ENCODE data around the gene ZNF101. TPM values are rescaled to one million over a fixed set of nuclear protein-coding genes. Genes with fewer than 3 reads are reported as not detected.
"Not testable (repeated sequence)": the region's sequence is repeated elsewhere in the genome, so short reads cannot be mapped to it uniquely, and the experiment has no call there.

Gene ZNF101
- total RNA-seq, 4 donors from 2014 or later, result 6.9 to 13.4 (median 11.3) TPM

DNA sequence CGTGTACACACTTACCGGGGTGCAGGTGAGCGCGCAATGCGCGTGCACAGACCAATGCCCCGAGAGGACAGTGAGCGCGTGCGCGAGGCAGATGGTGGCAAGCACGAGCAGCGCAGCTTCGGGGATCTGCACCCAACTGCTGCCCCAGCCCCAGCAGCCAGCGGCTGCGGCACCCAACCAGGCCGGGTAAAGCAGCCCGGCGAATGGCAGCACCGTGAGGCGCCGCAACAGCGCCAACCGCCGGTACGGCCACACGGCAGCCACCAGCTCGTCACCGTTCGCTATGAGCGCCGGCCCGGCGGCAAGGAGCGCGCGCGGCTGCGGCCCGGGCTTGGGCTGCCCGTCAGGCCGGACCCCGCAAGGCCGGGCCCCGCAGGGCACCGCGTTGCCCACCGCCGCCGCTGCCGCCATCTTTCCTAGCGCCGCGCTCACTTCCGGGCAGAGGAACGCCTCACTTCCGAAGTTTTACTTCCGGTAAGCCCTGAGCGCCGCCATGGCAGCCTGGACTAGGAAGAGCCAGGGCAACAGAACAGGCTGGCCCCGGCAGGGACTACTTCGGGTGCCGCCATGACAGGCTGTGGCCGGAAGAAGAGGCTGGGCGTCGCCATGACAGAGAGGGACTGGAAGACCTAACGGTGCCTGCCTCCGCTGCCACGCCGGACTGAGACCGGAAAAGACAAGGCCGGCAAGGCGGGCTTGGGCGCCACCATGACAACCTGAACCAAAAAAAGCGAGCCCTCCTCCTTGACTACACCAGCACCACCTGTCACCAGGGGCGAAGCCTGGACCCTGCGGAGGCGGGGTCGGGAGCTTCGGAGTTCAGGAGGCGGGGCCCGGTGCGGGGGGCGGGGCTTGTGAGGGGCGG is 5.2 kb upstream of the ZNF101 start, which contains the start of gene ATP13A1:
TSS of gene ATP13A1 (minus strand) at position 421 of the 865 bp plus-strand sequence. CDS start at position 411, 10 bp downstream.
- DNase-seq, result peak; percentile 99
- H3K36me3 ChIP-seq, result peaks cover 10 to 11% of the 10 kb centered on the region in 2 donors
- H3K4me1 ChIP-seq, result peaks cover 22% of the 10 kb centered on the region in 2 donors
- WGBS, 2 donors, result 0% methylated on average over 9 to 33 of the region's 85 CpGs
- H3K4me3 ChIP-seq (replicated peaks in 1 of 3), result peak within 1 kb of the TSS; percentile 61 to 90 (median 89)
- intact Hi-C loops (cut with DNase I), result no loop called here
- no peaks in the 10 kb centered on the region for H3K27me3 ChIP-seq
- H3K9me3 ChIP-seq, result no peaks in the 10 kb centered on the region
- peak within 1 kb of the TSS; percentile 78 to 90 (median 84) for H3K27ac ChIP-seq
- TF ChIP-seq POLR2A (IDR thresholded peaks at IDR 0.05) (peak in 1 of 2 donors; percentile 68), CTCF (IDR thresholded peaks at IDR 0.05) (peak in 3 of 6 experiments; percentile 27 to 33 (median 29))

GRCh38 chr19:19665420-19665948 is 3.2 kb upstream of the ZNF101 start:
- DNase-seq; intact Hi-C loops (cut with DNase I); H3K36me3 ChIP-seq; H3K4me3 ChIP-seq (replicated peaks in 1 of 3); H3K27me3 ChIP-seq; H3K9me3 ChIP-seq; H3K27ac ChIP-seq: not testable (repeated sequence)
- WGBS, 2 donors, result 94 to 98% methylated on average over 22 of the region's 22 CpGs
- peaks cover 32% of the 10 kb centered on the region in 2 donors for H3K4me1 ChIP-seq

DNA sequence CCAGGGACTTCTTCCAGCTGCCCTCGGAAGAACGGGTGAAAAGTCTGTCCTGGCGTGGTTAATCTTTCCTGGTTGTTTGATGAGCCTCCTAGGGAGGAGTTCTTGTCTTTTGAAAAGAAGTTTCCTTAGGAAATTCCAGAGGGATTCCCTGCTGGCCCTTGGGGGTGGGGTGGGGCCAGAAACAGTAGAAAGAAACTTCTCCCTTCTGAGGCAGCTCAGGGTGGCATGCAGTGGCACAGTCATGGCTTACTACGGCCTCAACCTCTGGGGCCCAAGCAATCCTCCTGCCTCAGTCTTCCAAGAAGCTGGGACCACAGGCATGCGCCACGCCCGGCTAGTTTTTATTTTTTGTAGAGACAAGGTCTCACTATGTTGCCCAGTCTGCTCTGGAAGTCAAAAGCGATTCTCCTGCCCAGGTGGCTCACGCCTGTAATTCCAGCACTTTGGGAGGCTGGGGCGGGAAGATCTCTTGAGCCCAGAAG is 1.5 kb downstream of the ZNF101 start:
- no peak for DNase-seq
- peaks cover 15 to 17% of the 10 kb centered on the region in 2 donors for H3K4me1 ChIP-seq
- H3K36me3 ChIP-seq, result no peaks in the 10 kb centered on the region
- intact Hi-C loops (cut with DNase I), result no loop called here
- H3K9me3 ChIP-seq, result no peaks in the 10 kb centered on the region
- no peak overlapping the region for H3K27ac ChIP-seq
- 74 to 76% methylated on average over 10 of the region's 10 CpGs for WGBS, 2 donors
- H3K27me3 ChIP-seq, result no peaks in the 10 kb centered on the region
- H3K4me3 ChIP-seq (replicated peaks in 1 of 3), result peak overlapping the region in 1 of 3 donors; percentile 94
- no peak for TF ChIP-seq POLR2A (IDR thresholded peaks at IDR 0.05)
- no peak for TF ChIP-seq CTCF (IDR thresholded peaks at IDR 0.05)

DNA sequence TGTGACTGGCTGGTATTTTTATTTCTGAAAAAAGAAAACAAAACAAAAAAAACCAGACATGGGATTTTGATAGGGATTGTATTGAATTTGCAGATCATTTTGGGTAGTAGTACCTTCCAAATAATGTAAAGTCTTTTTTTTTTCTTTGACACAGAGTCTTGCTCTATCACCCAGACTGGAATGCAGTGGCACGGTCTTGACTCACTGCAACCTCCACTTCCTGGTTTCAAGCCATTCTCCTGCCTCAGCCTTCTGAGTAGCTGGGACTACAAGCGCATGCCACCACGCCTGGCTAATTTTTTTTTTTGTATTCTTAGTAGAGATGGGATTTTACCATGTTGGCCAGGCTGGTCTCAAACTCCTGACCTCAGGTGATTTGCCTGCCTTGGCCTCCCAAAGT is 4.2 kb downstream of the ZNF101 start:
- Histone ChIP-seq H3K27me3 (no peaks in the 10 kb centered on the region), H3K9me3 (no peaks in the 10 kb centered on the region), H3K27ac (no peak overlapping the region), H3K36me3 (peaks cover 0 to 2% of the 10 kb centered on the region in 2 donors), H3K4me3 (replicated peaks in 1 of 3) (no peak overlapping the region), H3K4me1 (peaks cover 15 to 17% of the 10 kb centered on the region in 2 donors)
- TF ChIP-seq CTCF (IDR thresholded peaks at IDR 0.05) (no peak), POLR2A (IDR thresholded peaks at IDR 0.05) (no peak)
- intact Hi-C loops (cut with DNase I), result no loop called here
- WGBS, 2 donors, result 94 to 95% methylated on average over 3 of the region's 3 CpGs
- no peak for DNase-seq

GRCh38 chr19:19674315-19674714 is 5.7 kb downstream of the ZNF101 start:
- no peaks in the 10 kb centered on the region for H3K9me3 ChIP-seq
- no peaks in the 10 kb centered on the region for H3K27me3 ChIP-seq
- no peak overlapping the region for H3K27ac ChIP-seq
- DNase-seq, result no peak
- TF ChIP-seq POLR2A (IDR thresholded peaks at IDR 0.05) (no peak), CTCF (IDR thresholded peaks at IDR 0.05) (no peak)
- H3K4me3 ChIP-seq (replicated peaks in 1 of 3), result no peak overlapping the region
- intact Hi-C loops (cut with DNase I), result no loop called here
- peaks cover 9 to 12% of the 10 kb centered on the region in 2 donors for H3K4me1 ChIP-seq
- WGBS, 2 donors, result 98 to 99% methylated on average over 6 of the region's 6 CpGs
- peaks cover 7 to 14% of the 10 kb centered on the region in 2 donors for H3K36me3 ChIP-seq
